ENCODE measurements around the gene BBIP1.

Gene BBIP1

DNA sequence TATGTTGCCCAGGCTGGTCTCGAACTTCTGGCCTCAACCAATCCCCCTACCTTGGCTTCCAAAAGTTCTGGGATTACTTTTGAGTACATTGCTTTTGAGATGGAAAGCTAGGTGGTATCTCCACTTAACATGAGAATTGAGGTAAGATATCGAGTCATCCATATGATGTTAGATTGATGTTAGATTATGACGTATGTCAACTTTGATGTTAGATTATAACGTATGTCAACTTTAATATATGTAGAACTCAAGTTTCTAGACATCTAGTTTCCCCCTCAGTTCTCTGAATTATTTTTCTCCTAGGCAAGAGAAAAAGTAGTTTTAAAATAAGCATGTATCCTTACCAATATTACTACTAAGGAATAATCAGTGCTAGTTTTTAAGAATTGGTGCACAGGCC lies 20.4 kb upstream of the BBIP1 start:
- no peak for DNase-seq (ENCODE audit: extremely low read depth, insufficient read length)

DNA sequence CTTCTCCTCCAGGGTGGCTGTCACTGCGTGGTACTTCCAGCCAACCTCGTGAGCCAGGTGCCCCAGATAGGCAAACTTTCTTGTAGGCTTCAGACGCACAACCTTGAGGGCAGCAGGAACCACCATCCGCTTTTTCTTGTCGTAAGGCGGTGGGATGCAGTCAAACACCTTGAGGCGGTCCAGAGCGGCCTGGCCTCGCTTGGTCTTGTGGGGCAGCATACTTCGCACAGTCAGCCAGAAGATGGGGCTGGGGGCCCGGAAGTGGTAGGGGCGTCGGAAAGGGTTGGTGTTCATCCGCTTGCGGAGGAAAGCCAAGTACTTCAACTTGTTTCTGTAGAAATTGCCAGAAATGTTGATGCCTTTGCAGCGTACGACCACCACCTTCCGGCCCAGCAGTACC lies 17.8 kb upstream of the BBIP1 start:
- TF ChIP-seq, protein P1, sequence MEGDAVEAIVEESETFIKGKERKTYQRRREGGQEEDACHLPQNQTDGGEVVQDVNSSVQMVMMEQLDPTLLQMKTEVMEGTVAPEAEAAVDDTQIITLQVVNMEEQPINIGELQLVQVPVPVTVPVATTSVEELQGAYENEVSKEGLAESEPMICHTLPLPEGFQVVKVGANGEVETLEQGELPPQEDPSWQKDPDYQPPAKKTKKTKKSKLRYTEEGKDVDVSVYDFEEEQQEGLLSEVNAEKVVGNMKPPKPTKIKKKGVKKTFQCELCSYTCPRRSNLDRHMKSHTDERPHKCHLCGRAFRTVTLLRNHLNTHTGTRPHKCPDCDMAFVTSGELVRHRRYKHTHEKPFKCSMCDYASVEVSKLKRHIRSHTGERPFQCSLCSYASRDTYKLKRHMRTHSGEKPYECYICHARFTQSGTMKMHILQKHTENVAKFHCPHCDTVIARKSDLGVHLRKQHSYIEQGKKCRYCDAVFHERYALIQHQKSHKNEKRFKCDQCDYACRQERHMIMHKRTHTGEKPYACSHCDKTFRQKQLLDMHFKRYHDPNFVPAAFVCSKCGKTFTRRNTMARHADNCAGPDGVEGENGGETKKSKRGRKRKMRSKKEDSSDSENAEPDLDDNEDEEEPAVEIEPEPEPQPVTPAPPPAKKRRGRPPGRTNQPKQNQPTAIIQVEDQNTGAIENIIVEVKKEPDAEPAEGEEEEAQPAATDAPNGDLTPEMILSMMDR (IDR thresholded peaks at IDR 0.05; ENCODE audit: insufficient read depth, low read length, poor library complexity, severe bottlenecking), result no peak
- H3K4me3 ChIP-seq (replicated peaks; ENCODE audit: low read depth, low read length), result no peak overlapping the region
- no peak for DNase-seq (ENCODE audit: extremely low read depth, insufficient read length)
- H3K36me3 ChIP-seq (ENCODE audit: control insufficient read depth, insufficient read depth, low read length), result peaks cover 4% of the 10 kb centered on the region
- H3K27me3 ChIP-seq (replicated peaks; ENCODE audit: control insufficient read depth, insufficient read depth, low read length), result no peaks in the 10 kb centered on the region

More for the DNA sequence above, 20.4 kb upstream of the BBIP1 start:
- TF ChIP-seq, protein P1 (IDR thresholded peaks at IDR 0.05; ENCODE audit: insufficient read depth, low read length, poor library complexity, severe bottlenecking), result no peak
- no peaks in the 10 kb centered on the region for H3K27me3 ChIP-seq (replicated peaks; ENCODE audit: control insufficient read depth, insufficient read depth, low read length)
- no peak overlapping the region for H3K4me3 ChIP-seq (replicated peaks; ENCODE audit: low read depth, low read length)
- peaks cover 6% of the 10 kb centered on the region for H3K36me3 ChIP-seq (ENCODE audit: control insufficient read depth, insufficient read depth, low read length)

DNA sequence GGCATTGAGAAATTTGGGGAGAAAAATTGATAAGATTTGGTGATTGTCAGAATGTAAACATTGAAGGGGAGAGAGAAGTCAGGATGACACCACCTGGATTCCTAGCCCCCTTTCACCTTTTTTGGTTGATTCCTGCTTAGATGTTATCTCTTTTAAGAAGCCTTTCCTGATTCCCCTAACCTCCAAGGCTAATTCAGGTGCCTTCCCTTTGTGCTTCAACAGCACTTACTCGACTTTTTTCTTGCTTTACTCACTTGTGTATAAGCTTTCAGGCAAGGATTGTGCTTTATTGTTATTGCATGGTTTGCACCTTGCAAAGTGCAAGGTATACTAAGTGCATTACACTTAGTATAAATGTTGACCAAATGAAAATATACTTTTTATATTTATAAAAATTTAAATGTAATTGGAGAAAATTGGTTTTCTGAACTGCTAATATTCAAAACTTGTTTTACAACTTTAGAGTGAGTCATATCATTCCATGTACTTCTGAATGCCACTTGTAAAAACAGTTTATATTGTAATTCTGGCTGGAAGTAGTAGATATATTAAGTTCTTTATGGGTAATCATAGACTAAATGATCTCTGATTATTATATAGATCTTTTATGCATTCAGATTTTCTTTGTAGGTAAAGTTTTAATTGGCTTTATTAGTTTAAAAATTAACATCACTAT lies 13.7 kb upstream of the BBIP1 start:
- Histone ChIP-seq H3K27me3 (replicated peaks; ENCODE audit: control insufficient read depth, insufficient read depth, low read length) (no peaks in the 10 kb centered on the region), H3K4me3 (replicated peaks; ENCODE audit: low read depth, low read length) (no peak overlapping the region), H3K36me3 (ENCODE audit: control insufficient read depth, insufficient read depth, low read length) (peaks cover 4% of the 10 kb centered on the region)
- TF ChIP-seq, protein P1 (IDR thresholded peaks at IDR 0.05; ENCODE audit: insufficient read depth, low read length, poor library complexity, severe bottlenecking), result no peak
- DNase-seq (ENCODE audit: extremely low read depth, insufficient read length), result no peak

DNA sequence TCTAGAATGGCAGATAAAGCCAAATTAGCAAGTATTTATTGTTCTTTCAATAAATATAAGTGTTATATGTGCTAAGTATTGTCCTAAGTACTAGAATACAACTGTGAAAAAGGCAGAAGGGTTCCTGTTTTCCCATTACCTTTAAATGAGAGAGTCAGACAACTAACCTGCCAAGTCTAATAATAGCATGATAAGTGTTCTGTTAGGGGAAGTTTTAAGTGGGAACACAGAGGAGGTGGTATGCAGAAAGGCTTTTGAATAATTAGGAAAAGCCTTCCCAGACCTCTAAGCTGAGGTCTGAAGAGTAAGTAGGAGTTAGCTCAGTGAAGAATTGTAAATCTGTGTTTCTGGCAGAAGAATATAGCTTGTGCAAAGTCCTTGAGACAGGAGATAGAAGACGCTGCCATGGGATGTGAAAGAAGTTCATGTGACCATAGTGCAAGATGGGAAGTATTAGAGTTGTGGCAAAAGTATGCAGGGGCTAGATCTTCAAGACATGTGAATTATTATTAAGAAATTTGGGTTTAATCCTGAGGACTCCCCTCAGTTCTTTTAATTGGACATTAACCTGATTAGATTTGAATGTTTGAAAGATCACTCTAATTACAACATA lies 12.9 kb upstream of the BBIP1 start:
- DNase-seq (ENCODE audit: extremely low read depth, insufficient read length), result no peak
- Histone ChIP-seq H3K4me3 (replicated peaks; ENCODE audit: low read depth, low read length) (no peak overlapping the region), H3K27me3 (replicated peaks; ENCODE audit: control insufficient read depth, insufficient read depth, low read length) (no peaks in the 10 kb centered on the region), H3K36me3 (ENCODE audit: control insufficient read depth, insufficient read depth, low read length) (peaks cover 4% of the 10 kb centered on the region)
- TF ChIP-seq, protein P1 (IDR thresholded peaks at IDR 0.05; ENCODE audit: insufficient read depth, low read length, poor library complexity, severe bottlenecking), result no peak

DNA sequence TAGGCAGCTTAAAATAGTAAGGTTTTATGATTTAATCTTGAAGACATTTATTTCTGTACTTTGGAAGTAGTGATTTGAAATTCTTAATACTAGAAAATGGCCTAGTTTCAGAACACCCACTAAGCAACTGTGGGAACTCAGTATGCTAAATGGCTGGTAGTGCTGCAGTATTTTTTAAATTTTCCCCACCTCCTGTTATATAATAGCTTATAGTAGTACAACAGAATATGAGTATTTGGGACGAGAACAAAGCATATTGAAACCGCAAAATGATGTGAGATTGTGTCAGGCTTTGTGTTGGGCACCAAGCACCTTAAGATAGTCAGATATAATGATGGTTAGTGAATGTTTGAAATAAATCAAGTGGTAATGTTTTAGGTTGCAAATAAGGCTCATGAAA lies 8.5 kb upstream of the BBIP1 start:
- TF ChIP-seq, protein P1 (IDR thresholded peaks at IDR 0.05; ENCODE audit: insufficient read depth, low read length, poor library complexity, severe bottlenecking), result no peak
- DNase-seq (ENCODE audit: extremely low read depth, insufficient read length), result no peak
- H3K36me3 ChIP-seq (ENCODE audit: control insufficient read depth, insufficient read depth, low read length), result no peaks in the 10 kb centered on the region
- no peaks in the 10 kb centered on the region for H3K27me3 ChIP-seq (replicated peaks; ENCODE audit: control insufficient read depth, insufficient read depth, low read length)
- H3K4me3 ChIP-seq (replicated peaks; ENCODE audit: low read depth, low read length), result no peak overlapping the region
